Measurements from ENCODE around the gene KRT10.
A peak's percentile ranks its signal among the peaks of the same experiment; 100 is the strongest.
"Not testable (repeated sequence)": the region's sequence is repeated elsewhere in the genome, so short reads cannot be mapped to it uniquely, and the experiment has no call there.

The KRT10 gene

DNA sequence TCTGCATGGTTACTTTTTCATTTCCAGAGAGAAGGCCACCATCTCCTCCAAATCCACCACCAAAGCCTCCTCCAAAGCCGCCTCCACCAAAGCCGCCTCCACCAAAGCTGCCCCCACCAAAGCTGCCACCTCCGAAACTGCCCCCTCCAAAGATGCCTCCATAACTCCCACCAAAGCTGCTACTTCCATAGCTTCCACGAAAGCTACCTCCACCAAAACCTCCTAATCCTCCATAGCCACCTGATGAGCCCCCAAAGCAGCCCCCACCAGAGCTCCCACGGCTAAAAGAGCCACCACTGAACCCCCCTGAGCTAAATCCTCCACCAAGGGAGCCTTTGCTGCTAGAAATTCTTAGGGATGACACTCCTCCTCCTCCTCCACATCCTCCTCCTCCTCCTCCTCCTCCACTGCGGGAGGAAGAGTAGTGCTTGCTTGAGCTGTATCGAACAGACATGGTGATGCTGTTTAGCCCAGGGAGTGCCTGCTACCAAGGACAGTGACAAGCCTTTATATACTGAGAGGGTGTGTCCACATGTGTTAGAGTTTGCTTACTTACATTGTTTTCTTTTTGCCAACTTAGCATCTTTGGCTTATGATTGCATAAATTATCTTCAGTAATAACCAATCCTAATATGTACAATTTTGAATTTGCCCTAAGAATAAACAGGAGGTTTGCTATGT is at the start of gene KRT10:
Gene KRT10 (minus strand): TSS at position 483 of the 681 bp plus-strand sequence. CDS start 29 bp downstream, at position 454.
- DNase-seq = no peak

DNA sequence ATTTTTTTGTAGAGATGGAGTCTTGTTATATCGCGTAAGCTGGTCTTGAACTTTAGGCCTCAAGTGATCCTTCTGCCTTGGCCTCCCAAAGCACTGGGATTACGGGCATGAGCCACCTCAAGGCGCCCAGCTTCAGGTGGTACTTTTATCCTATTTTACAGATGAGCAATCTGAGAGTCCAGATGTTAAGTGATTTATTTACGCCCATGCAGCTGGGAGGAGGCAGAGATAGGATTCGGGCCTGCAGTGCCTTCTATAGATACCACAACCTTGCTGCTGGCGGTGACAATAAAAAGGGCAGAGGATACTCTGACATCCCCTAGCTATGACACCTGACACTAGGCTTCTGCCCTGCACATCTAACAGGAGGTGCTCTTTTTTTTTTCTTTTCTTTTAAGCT is 48.9 kb upstream of the KRT10 start:
- no peak for DNase-seq

DNA sequence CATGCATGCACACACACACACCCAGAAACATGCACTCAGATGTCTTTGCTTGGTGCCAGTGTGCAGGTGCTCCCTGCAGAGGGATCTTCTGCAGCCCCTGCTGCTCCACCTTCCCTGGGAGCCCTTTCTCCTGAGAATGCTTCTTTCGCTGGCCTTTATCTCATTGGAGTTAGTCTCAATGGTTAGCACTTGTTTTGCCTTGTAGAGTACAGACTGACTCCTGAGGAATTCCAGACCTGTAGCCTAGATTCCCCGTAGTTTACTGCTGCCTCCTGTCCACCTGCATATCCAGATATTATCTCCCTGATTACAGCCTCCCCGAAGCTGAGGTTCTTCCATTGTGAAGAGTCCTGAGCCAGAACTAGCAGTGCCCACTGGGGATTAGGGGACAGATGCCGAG is 47.7 kb upstream of the KRT10 start:
- no peak for DNase-seq

DNA sequence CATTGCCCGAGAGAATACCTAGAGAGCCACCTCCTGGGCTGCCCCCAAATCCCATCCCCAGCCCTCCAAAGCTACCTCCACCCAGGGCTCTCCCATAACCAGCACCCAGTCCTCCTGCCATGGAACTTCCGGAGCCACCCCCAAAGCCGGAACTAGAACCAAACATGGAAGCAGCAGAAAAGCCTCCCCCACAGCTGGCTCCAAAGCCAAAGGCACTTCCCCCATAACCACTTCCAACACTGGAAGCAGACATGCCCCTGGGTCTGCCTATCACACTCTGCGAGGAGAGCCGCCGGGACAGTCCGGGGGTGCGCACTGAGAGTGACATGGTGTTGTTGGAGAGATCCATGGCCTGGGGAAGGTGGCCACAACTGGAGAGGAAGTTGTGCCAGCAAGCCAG is 44.4 kb upstream of the KRT10 start, which contains the start of gene KRT12:
Gene KRT12 (minus strand): TSS at position 386 of the 400 bp plus-strand sequence. CDS start 37 bp downstream, at position 349.
- DNase-seq = no peak

DNA sequence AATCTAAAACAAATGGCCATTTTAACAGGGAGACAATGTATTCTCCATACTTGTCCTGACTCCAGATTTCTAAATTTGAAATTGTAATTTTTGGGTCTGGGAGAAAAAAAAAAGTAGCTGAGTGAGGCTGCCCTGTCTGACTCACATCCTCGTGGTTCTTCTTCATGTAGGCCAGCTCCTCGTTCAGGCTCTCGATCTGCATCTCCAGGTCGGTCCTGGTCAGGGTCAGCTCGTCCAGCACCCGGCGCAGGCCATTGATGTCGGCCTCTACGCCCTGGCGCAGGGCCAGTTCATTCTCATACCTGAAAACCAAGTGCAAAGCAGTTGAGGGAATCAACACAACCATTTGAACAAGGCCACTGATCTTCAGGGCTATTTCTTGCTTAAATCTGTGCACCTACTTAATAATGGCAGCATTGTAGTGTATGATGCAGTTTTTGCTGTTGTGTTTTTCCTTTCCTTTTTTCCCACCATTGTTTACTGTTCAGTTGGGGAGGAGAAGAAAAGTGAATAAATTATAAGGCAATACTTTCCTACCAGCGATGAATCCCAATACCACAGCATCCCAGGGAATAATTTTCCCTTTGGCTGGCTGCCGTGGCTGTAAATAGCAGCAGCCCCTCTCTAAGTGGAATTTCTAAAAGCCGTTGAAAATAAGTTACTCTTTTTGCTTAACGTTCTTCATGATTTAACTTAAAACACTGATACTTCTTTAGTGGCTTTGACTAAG is 42.4 kb upstream of the KRT10 start:
- DNase-seq = no peak

DNA sequence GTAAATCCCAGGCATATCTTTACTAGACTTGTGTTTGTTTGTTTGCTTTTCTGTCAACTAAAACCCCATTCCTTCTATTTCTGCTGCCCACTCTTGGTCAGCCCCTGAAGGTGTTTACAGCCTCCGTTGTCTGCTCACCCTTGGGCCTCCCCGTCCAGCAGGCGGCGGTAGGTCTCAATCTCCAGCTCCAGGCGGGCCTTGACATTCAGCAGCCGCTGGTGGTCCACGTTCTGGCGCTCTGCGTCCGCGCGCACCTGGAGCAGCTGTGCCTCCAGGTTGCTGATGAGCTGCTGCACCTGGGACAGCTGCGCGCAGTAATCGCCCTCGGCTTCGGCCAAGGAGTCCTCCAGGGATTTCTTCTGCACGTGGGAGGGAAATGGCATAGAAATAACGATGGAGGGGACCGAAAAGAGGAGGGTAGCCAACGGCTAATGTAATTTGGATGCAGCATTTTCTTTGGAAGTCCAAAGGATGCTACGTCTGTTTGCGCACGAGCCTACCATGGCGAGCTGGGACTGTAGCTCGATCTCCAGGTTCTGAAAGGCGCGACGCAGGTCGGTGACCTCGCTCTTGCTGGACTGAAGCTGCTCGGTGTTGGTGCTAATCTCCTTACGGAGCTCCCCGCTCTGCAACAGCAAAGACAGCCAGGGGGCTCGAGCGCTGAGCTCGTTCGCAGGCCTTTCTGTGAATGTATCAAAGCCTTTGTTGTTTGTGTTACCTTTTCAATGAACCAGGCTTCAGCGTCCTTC is 40.7 kb upstream of the KRT10 start:
- DNase-seq = peak; percentile 10 to 16

DNA sequence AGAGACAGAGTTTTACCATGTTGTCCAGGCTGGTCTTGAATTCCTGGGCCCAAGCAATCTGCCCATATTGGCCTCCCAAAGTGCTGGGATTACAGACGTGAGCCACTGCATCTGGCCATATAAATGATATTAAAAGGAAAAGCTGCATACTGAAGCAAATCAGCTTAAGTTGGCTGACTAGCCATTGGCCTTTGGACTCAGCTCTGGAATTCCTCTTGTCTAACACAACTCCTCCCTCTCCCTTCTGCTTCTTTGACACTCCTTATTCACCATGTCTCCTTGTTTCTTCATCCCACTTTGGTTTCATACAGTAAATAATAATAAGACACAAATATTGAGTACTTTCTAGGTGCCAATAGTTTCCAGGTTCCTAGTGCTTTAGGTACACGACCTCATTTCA is 37.1 kb upstream of the KRT10 start:
- no peak for DNase-seq

DNA sequence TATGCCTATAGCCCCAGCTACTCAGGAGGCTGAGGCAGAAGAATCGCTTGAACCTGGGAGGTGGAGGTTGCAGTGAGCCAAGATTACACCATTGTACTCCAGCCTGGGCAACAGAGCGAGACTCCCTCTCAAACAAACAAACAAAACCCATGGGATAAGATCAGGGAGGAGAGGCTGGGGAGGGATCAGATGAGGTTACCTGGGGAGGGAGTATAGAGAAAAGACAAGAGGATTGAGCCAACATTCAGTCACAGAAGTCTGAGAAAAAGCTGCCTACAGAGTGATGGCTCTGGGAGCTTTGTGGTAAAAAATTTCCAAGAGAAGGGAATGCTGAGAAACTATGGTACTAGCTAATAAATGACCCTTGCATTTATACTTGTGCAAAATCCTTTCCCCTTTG is 36.3 kb upstream of the KRT10 start:
- DNase-seq = not testable (repeated sequence)

DNA sequence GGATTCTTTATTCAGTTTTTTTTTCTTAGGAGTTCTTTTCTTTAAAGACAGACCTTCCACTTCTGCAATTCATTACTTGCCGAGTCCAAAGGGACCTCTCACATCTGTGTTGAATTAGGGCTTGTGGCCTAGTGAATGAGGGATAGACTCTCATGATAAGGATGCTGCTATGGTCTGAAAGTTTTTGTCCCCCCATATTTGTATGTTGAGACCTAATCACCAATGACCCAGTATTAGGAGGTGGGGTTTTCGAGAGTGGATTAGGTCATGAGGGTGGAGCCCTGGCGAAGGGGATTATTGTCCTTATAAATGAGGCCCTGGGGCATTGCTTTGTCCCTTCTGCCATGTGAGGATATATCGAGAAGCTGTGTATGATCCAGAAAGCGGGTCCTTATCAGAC is 35.1 kb upstream of the KRT10 start:
- no peak for DNase-seq

DNA sequence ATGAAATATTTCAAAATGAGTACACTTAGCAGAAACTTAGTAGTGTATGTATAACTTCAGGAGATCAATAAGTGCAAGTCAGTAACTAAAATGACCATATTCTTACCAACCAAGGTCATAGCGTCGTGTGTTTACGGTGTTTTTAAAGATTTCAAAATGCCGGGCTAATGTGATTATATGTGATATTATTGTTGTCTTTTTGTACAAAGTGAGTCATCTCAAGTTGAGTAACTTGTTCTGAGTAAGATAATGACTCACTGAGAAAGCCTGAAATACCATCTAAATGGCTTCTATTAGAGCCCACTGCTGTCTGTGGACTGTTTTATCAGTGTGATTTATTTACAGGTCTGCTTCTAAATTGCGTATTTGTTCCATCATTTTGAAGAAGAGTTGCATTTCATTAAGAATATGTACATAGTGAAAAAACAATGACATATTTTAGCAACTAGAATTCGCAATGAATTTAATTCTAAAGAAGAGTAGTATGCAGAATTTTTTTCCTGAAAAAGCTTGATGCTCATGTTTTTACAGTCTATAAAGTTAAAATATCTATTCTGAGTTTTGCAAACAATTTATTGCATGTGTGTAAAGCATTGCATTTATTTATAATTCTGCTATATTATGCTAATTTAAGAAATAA is 31.9 kb upstream of the KRT10 start:
- no peak for DNase-seq

DNA sequence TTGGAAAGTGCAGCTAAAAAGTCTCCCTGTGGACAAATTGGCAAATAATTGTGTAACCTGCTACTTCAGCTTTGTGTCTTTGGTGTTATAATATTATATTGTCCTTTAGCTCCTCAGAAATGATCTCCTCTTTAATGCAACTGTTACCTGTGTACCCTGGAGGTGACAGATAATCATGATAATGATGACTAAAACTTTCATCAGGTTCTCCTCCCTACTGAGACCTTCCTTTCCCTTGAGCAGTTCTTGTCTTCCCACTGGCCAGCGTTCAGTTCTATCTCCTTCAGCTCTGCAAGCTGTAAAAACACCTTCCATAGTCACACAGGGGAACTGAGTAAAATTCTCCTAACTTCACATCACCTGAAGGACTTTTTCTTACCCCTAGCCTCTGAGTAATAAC is 29.9 kb upstream of the KRT10 start:
- no peak for DNase-seq

DNA sequence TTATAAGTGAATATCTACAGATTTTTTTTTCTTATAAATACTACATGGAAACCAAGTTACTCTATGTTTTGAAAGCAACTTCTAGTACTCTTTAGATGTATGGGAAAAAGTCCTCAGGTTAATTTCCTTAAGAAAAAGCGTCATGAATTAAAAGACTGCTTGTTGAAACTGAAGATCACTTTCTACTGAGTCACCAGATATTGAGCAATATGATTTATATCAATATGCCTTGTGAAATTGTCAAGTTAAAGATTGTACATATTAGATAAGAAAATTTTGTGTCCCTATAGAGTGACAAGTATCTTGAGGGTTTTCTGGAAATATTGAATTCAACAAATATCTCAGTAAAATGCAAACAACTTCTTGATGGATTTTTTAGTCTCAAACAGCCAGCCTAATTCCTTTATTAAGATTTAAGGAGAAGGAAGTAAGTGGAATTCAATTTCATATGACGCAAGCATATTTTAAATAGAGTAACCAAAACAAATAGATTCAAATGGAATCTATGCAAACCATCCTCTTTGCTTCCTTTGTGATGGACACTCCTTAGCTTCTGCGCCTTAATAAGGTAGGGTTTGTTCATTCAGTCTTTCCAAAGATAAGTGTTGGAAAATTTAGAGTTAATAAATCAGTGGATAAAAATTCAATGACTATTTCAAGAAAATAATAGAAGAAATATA is 28.0 kb upstream of the KRT10 start:
- DNase-seq = no peak

DNA sequence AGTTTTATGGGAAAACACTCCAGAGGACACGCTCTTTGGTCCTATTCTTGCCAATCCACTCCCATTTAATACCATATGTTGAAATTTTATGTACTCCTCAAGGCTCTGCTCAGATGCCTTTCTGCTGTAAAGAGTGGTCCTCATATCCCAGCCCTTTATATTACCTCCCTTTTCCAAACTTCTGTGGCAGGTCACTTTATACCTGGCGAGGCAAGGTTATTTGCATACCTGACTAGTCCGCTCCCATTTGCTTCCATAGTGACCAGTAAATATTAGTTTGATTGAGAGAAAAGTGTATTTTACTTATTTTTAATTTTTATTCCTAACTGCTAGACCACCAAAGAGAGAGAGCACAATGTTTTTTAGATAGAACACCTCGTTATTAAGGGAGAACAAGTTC is 27.3 kb upstream of the KRT10 start:
- DNase-seq = no peak

DNA sequence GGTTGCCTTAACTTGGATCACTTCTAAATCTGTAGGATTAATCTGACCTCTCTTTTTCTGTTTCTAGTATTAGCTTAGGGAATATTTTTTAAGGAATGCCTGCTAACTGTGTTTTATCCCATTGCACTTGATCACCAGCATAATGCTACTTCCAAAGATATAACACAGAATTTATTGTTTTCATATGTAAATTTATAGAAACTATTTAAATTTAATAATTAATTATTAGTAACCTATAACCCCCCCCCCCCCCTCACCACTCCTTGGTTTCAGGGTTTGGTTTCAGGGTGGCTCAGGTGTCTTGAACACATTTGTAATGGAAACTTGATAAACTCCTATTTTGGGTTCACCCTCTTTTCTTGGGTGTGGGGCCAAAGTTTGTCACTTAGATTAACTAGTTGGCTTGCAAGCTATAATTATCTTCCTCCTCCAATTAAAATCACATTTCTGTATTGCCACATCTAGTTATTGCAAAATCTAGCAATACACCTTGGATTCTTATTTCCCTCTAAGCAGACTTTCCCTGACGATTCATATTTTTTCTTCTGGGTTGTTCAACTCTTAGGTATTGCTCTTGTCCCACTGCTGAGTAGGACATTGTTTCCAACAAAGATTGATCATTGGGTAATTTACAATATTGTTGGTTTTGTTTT is 26.3 kb upstream of the KRT10 start:
- no peak for DNase-seq

DNA sequence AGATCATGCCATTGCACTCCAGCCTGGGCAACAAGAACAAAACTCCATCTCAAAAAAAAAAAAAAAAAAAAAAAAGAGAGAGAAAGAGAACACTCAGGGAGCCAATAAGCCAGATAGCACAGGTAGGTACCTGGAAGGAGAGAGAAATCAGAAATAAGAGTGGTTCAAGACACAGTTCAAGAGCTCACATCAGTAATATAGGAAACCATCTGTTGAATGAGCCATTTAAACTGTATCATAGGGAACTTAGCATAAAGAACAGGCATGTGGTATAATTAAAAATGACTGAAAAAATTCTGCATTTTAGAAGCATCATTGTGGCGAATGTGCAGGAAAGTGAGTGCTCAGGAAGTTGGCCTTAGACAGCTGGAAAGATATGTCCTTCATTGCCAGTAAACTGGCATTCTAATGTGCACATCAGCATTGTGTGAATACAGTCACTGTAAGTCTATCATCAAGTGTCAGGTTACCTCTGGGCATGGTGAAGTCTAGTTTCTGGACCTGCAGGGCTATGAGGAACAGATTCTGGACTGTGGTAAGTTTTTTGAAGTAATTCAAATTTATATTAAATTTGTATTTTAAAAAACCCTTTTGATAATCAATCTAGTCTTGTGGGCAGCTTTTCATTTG is 24.2 kb upstream of the KRT10 start:
- DNase-seq = no peak

DNA sequence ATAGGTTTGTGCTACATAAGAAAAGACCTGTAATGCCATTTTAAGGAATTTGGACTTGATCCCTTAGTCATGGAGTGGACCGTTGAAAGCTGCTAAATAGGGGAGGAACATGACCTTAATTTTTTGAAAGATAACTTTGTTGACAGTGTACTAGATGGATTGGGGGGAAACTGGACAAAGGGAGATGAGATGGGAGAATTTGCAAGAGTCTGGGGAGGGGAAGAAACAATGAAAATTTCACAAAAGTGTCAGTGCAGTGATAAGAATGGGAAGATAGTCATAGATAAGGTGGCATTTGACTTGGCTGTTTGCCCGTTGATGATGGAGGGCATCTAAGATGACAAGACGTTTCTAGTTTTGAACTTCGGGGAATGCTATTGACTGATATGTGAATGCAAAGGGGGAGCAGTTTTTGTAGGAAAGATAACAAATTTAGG is 22.3 kb upstream of the KRT10 start:
- no peak for DNase-seq

DNA sequence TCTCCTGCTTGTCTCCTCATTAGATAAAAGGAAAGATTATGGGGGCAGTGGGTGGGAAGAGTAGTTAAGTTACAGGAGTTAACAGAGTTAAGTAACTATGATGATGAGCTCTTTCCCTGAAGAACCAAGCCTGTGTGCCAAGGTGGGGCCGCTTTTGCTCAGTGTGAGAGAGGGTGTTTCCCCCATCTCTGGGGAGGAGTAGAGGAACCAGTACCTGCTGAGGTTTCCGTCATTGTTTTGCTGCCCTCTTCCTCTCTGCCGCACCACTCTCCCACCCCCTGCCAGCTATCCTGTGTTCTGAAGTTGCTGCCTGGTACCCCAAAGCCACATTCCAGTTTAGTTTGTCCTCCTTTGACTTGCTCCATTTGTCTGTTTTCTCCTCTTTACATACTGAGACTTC is 20.8 kb upstream of the KRT10 start:
- no peak for DNase-seq

DNA sequence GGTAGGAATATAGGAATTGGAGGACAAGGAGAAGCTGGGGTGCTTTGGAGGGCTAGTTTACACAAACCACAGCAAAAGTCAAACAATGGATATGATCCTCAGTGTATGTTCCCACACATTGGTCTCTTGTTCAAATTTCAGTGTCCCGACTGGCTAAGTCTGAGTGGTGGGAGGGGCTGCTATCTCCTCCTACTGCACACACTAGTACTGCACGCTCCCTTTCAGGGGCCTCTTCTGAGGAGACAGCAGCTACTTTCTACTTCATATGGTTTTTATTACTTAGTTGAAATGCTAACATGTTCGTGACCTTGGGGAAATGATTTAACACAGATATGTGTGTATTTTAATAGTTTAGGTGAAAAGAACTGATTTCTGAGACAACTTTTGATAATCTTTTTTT is 18.8 kb upstream of the KRT10 start:
- DNase-seq = no peak

DNA sequence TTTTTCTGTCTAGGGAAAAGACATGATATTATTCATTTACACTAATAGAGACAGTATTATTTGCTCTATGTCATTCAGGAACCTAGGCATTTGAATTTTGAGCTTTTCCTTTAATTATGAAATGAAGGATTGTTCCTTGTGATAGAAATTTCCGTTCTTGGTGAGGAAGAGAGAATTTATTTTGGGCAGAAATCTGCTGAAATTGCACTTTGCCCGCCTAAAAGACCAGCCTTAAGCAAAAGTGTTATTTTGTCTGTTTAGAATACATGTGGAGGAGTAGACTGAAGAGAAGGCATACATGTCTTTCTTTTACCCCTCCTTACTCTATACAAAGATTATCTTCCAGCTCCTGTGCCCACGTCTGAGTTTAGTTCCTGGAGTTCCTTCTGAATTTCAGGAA is 16.8 kb upstream of the KRT10 start:
- DNase-seq = no peak

DNA sequence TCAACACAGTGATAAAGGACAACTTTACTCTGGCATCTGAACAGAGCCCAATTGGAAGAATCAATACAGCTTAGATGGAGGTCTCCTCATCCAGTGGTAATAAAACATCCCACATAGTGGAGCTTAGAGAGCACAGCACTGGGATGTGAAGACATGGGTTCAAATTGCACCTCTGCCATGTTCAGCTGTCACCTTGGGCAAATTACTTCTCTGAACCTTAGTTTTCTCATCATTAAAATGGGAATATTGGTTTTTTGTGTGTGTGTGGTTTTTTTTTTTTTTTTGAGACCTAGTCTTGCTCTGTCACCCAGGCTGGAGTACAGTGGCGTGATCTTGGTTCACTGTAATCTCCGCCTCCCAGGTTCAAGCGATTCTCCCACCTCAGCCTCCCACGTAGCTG is 13.6 kb upstream of the KRT10 start:
- no peak for DNase-seq

DNA sequence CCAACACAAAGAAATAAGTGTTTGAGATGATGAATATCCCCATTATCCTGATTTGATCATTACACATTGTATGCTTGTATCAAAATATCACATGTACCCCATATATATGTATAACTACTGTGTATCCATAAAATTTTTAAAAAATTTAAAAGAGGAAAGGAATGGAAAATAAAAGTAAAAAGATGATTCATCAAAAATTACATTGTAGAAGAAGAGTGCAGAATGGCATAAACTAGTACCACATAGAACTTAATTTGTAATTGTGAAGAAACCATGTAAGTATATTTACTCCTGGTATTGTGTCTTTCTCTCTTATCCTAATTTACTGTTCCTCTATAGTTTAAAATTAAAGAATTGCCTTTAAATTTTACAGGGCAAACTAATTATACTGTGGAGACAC is 11.5 kb upstream of the KRT10 start:
- no peak for DNase-seq

DNA sequence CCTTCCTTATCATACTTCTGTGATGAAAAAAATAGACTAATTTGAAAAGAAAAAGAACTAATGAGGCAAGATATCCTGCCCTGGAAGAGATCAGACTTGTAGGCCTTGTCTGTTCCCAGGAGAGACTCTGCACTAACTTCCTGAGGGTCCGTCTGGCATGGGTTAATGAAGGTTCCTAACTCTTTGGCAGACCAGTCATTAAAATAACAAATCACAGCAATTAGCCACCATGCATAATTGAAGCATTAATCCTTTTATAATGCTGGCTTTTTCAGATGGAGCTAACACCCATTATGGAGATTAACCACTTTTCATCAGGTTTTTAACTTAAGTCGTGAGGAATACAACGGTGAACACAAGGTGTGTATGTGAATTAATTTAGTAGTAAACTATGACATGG is 10.4 kb upstream of the KRT10 start:
- no peak for DNase-seq
